ENCODE data around the gene DNASE1L2.

The DNASE1L2 gene

GRCh38 chr16:2271848-2272461 is 35.7 kb downstream of the DNASE1L2 start:
- no peak for DNase-seq

GRCh38 chr16:2273484-2273883 is 37.2 kb downstream of the DNASE1L2 start:
- no peak for DNase-seq

- no peak for DNase-seq
Measured at GRCh38 chr16:2273931-2274330, 37.7 kb downstream of the DNASE1L2 start.

GRCh38 chr16:2275476-2276367 is 39.5 kb downstream of the DNASE1L2 start:
- DNase-seq: no peak

GRCh38 chr16:2276368-2277195 is 40.3 kb downstream of the DNASE1L2 start:
- no peak for DNase-seq

- no peak for DNase-seq
Measured at GRCh38 chr16:2277466-2278271, 41.4 kb downstream of the DNASE1L2 start.

GRCh38 chr16:2278272-2278608 is 42.0 kb downstream of the DNASE1L2 start:
- DNase-seq: no peak

- DNase-seq: no peak
Measured at GRCh38 chr16:2278956-2279800, 42.9 kb downstream of the DNASE1L2 start.

GRCh38 chr16:2280461-2280860 is 44.2 kb downstream of the DNASE1L2 start:
- DNase-seq: no peak

- no peak for DNase-seq
Measured at GRCh38 chr16:2280981-2281542, 44.8 kb downstream of the DNASE1L2 start.

- DNase-seq: no peak
Measured at GRCh38 chr16:2282262-2282661, 46.0 kb downstream of the DNASE1L2 start.

GRCh38 chr16:2282866-2283555 is 46.8 kb downstream of the DNASE1L2 start:
- no peak for DNase-seq

GRCh38 chr16:2284001-2284770 is 47.9 kb downstream of the DNASE1L2 start:
- no peak for DNase-seq

GRCh38 chr16:2284797-2285576 is 48.7 kb downstream of the DNASE1L2 start:
- no peak for DNase-seq

- no peak for DNase-seq
Measured at GRCh38 chr16:2285731-2286191, 49.5 kb downstream of the DNASE1L2 start.

- DNase-seq: no peak
Measured at GRCh38 chr16:2286550-2286949, 50.3 kb downstream of the DNASE1L2 start.

- no peak for DNase-seq
Measured at GRCh38 chr16:2287916-2288547, 51.8 kb downstream of the DNASE1L2 start.
